K562 treated with DMSO at 1 percent for 12 hours (cell line): ENCODE results near the gene GRIN2D. TPM values are rescaled to one million over a fixed set of nuclear protein-coding genes. Genes with fewer than 3 reads are reported as not detected.

ENCODE experiments used
- total RNA-seq: library from RNA; unstranded; fragments of 300-600 nt; gene quantifications from 2 replicates; pipeline ENCODE4 v1.2.3, GENCODE V29; 2022; ENCODE audit not compliant: insufficient read depth

GRIN2D gene
- total RNA-seq = 11.8 and 27.2 TPM in 2 replicates

GRCh38 chr19:48393559-48394330, at the start of gene GRIN2D:
Gene GRIN2D (plus strand): TSS chr19:48393668. CDS start chr19:48398393, 4,725 bp downstream.

GRCh38 chr19:48363810-48364597, 29.5 kb upstream of the GRIN2D start, which contains the start of the genes SYNGR4 and TMEM143:
Gene SYNGR4 (plus strand): TSS chr19:48364367. CDS start chr19:48365843, 1,476 bp downstream.
Gene TMEM143 (minus strand): TSS chr19:48363940. CDS start chr19:48363920, 20 bp downstream.

GRCh38 chr19:48391100-48392005, 2.1 kb upstream of the GRIN2D start, which contains the start of gene KDELR1:
Gene KDELR1 (minus strand): TSS chr19:48391551. CDS start chr19:48391358, 193 bp downstream.

Other genes with a start within 250 kb of the GRIN2D start
- 82.1 and 88.6 TPM in 2 replicates for gene LIG1, start 223.3 kb upstream of the GRIN2D start, total RNA-seq
- 2.9 and 3.6 TPM in 2 replicates for gene ZSWIM9, start 223.0 kb upstream of the GRIN2D start, total RNA-seq
- 6.3 and 26.6 TPM in 2 replicates for gene CARD8, start 137.8 kb upstream of the GRIN2D start, total RNA-seq
- not detected in 2 replicates for gene ZNF114, start 123.6 kb upstream of the GRIN2D start, total RNA-seq
- 200 and 238 TPM in 2 replicates for gene EMP3, start 68.1 kb upstream of the GRIN2D start, total RNA-seq
- gene TMEM143, start 29.7 kb upstream of the GRIN2D start, total RNA-seq = 2.6 and 7.7 TPM in 2 replicates
- gene SYNGR4, start 29.3 kb upstream of the GRIN2D start, total RNA-seq = 1.1 TPM in 1 of 2 replicates, not detected in the other
- gene KDELR1, start 2.1 kb upstream of the GRIN2D start, total RNA-seq = 162 and 237 TPM in 2 replicates
- 12.5 and 27.2 TPM in 2 replicates for gene GRWD1, start 52.3 kb downstream of the GRIN2D start, total RNA-seq
- gene KCNJ14, start 61.9 kb downstream of the GRIN2D start, total RNA-seq = 2.3 and 2.4 TPM in 2 replicates
- 56.5 and 72.5 TPM in 2 replicates for gene CYTH2, start 75.7 kb downstream of the GRIN2D start, total RNA-seq
- gene LMTK3, start 118.2 kb downstream of the GRIN2D start, total RNA-seq = 8.5 and 9.9 TPM in 2 replicates
- 1.0 and 2.0 TPM in 2 replicates for gene SULT2B1, start 158.5 kb downstream of the GRIN2D start, total RNA-seq
- not detected in 2 replicates for gene SPACA4, start 213.1 kb downstream of the GRIN2D start, total RNA-seq
- gene FAM83E, start 221.4 kb downstream of the GRIN2D start, total RNA-seq = 1.2 TPM in 1 of 2 replicates, not detected in the other
- gene RPL18, start 225.5 kb downstream of the GRIN2D start, total RNA-seq = 5,080 and 6,810 TPM in 2 replicates
- 7.6 and 8.2 TPM in 2 replicates for gene SPHK2, start 225.8 kb downstream of the GRIN2D start, total RNA-seq
- gene DBP, start 243.7 kb downstream of the GRIN2D start, total RNA-seq = 17.4 and 19.1 TPM in 2 replicates